NCI-H1092 (cell line): ENCODE measurements around the gene FGD3.
A peak's percentile ranks its signal among the peaks of the same experiment; 100 is the strongest.
"Not testable (repeated sequence)": the region's sequence is repeated elsewhere in the genome, so short reads cannot be mapped to it uniquely, and the experiment has no call there.

ENCODE experiments used
- DNase-seq: peaks from one replicate; lab custom pipeline; 2025; lab: John Stamatoyannopoulos, UW

Gene FGD3, protein sequence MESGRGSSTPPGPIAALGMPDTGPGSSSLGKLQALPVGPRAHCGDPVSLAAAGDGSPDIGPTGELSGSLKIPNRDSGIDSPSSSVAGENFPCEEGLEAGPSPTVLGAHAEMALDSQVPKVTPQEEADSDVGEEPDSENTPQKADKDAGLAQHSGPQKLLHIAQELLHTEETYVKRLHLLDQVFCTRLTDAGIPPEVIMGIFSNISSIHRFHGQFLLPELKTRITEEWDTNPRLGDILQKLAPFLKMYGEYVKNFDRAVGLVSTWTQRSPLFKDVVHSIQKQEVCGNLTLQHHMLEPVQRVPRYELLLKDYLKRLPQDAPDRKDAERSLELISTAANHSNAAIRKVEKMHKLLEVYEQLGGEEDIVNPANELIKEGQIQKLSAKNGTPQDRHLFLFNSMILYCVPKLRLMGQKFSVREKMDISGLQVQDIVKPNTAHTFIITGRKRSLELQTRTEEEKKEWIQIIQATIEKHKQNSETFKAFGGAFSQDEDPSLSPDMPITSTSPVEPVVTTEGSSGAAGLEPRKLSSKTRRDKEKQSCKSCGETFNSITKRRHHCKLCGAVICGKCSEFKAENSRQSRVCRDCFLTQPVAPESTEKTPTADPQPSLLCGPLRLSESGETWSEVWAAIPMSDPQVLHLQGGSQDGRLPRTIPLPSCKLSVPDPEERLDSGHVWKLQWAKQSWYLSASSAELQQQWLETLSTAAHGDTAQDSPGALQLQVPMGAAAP

DNA sequence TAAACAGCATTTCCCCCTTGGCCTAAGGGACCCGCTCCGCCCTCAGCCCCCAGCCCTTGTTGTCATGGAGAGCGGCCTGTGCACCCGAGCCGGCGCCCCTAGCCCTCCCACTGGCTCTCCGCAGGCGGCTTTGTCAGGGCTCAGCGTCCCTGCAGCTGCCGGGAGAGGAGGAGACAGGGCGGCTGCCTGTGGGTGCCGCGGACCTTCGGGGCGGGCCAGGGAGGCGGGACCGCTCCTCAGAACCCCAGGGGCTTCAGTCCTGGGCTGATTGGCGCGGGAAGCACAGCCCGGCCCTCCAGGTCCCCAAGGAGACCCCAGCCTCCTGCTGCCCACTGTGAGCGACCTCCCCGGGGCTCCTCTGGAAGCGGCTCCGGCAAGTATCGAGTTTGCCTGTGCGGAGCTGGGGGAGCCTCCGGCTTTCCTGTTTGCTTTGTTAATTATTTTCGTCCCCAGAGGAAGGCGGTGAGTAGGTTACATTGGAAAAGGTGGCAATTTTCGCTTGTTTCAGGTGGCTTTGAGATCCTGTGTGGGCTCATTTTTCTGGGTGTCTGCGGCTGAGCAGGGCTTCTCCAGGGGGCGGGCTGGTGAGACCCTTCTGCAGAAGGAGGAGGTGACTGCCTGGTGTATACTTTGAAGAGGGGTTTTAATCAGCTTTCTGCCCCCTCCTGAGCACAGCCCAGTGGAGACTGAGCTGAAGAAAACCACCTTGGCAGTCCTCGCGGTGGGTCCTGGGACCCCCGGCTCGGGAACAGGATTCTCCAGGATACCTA lies at the start of gene FGD3:
FGD3 (plus strand) TSS at position 256 of the 770 bp plus-strand sequence. CDS start 28,734 bp downstream, outside the sequence.
- peak; percentile 81 for DNase-seq

- DNase-seq, result not testable (repeated sequence)
Observed at GRCh38 chr9:92905137-92905536, 42.2 kb upstream of the FGD3 start.

DNA sequence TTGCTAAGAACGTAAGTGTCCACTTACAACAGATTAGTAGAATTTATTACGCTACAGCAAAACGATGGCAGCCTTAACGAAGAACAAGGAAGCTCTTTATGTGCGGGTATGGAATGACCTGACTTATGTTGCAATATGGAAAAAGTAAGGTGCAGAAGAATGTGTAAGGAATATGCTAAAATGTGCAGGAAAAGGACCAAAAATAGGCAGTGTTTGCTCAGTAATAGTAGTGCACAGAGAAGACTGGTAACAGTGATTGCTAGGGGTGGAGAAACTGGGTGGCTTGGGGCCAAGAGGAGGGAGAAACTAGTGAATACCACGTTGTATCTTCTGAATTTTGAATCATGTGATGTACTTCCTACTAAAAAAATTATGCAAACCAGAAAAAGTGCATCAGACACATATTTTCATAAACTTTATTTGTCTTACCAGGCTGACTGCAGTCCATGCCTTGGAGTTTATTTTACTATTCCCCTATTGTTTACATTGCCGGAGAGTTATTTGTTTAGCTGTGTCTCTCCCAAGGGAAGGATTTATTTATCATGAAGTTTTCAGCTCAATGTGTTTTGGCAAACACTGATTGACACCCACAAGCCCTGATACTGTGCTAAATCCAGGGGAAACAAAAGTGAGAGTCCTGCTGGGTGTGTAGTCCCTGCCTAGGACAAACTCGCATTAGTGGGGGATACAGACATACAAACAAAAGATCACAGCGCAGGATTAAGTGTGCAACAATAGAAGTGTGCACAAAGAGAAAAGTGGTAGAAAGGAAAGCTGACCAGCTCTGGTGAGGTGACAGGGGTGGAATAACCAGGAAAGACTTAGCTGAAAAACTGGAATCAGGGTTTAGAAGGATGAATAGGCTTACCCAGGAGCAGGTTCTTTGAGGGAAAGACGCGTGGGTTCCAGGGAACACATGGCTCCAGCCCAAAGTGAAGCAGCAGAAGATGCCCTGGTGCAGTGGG lies 35.5 kb upstream of the FGD3 start:
- DNase-seq, result no peak

- no peak for DNase-seq
Observed at GRCh38 chr9:92917176-92917800, 30.0 kb upstream of the FGD3 start.

GRCh38 chr9:92920437-92920836 lies 26.9 kb upstream of the FGD3 start:
- DNase-seq, result no peak

DNA sequence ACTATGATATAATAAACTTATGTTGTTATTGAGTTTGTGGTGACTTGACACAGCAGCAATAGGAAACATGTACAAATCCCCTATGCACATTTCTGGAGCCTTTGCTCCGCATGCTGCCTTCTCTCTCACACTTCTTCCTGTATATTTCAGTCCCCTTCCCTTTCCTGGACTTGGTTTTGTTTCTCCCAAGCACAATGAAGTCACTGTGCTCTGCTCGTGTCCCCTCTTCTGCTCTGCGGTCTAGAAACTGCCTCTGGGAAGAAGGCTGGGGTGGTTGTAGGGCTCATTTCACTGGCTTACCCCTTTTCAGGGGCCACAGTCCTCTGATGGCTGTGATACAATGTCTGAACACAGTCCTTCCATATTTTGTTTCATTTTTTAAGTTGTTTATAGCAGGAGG lies 15.7 kb upstream of the FGD3 start:
- no peak for DNase-seq

- no peak for DNase-seq
Observed at GRCh38 chr9:92934321-92934720, 13.0 kb upstream of the FGD3 start.

DNA sequence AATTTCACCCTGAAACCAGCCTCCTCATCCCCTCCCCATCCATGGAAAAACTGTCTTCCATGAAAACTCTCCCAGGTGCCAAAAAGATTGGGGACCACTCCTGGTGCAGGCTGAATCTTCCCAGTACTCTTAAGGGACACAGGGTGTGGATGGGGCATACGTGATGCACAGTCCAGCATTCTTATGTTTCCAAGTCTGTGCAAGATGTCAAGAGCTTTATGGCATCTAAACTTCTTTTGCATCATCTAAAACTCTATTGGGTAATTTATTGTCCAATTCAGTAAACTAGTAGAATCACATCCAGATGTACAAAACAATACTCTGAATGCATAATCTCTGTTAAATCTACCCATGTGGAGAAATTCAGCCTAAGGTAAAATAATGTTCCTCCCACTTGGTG lies 9.3 kb upstream of the FGD3 start:
- no peak for DNase-seq

GRCh38 chr9:92941861-92942260 lies 5.5 kb upstream of the FGD3 start:
- DNase-seq, result no peak

- peak; percentile 22 for DNase-seq
Observed at GRCh38 chr9:92942688-92943616, 4.4 kb upstream of the FGD3 start.

DNA sequence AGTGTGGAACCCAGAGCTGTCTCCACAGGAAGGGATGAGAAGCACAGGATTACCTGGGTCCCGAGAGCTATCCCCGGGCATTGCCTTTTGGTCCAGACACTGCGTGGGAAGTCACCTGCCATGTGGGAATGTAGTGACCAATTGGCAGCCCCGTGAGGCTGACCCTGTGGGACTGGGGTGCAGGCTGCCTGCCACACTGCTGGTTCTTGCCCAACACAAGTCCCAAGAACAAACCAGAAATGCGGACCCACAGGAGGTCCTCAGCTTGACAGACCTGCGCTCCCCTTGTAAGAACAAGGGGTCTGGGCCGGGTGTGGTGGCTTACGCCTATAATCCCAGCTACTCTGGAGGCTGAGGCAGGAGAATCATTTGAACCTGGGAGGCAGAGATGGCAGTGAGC lies 2.4 kb upstream of the FGD3 start:
- DNase-seq, result no peak

DNA sequence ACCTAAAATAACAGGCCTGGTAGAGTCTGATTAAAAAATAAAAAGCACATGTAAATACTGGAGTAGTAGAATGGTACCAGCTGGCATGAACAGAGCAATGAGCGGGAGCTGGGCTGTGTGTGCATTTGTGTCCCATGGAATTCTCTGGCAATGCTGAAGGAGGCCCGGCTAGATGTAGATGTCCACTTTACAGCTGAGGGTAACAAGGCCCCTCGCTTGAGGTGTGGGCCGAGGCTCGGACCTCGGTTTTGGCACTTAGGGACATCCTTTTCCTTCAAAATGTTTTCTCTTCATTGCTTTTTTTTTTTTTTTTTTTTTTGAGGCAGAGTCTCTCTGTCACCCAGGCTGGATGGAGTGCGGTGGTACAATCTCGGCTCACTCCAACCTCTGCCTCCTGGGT lies 1.5 kb upstream of the FGD3 start:
- DNase-seq, result no peak

DNA sequence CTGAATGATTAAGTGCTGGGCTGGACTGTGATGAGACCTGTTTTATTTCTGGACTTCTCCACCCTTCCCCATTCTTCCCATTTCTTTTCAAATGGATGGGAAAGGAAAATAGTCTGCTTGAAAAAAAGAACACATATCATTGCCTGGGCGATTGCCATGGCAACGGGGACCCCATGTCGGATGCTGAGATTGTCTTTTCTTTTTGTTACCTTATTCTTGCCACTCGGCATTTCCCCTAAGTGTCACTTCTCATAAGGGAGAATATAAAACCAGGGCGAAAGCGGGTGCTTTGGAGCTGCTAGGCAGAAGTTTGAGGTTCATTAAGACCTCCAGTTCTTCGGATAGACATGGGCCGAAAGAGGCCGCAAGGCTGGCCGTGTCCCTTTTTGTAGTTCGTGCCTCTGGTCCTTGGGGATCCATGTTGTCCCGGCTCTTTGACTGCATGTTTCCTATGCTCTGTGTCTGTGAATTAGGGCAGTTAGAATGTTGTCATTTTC lies 763 bp downstream of the FGD3 start:
- DNase-seq, result no peak

DNA sequence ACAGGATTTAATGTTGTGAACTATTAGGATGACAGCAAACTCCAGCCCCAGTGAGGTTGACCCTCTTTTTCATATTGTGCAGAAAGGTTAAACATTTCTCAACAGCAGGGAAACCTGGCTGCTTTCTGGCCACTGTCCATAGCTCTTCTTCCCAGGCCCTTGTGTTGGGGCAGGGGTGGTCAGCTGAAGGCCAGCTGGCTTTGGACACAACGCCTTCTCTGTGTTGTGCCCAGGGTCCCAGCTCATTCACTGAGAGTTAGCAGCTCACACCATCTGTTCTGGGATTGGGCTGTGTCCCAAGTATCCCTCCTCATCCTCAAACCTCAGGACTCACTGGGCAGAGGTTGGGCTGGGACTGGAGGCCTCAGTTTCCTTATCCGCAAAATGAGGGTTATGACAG lies 1.3 kb downstream of the FGD3 start:
- no peak for DNase-seq

- no peak for DNase-seq
Observed at GRCh38 chr9:92949266-92949982, 2.1 kb downstream of the FGD3 start.

GRCh38 chr9:92950359-92950955 lies 3.1 kb downstream of the FGD3 start:
- DNase-seq, result no peak

GRCh38 chr9:92952906-92953610 lies 5.7 kb downstream of the FGD3 start:
- peak; percentile 92 for DNase-seq
